Stimulated activated CD4-positive, alpha-beta T cell treated with anti-CD3 and anti-CD28 coated beads, Interleukin-1b, Interleukin-23, amount 100 ng/mL, for 1 hour (primary cell): ENCODE measurements around the gene FKBP3.
"Not testable (repeated sequence)": the region's sequence is repeated elsewhere in the genome, so short reads cannot be mapped to it uniquely, and the experiment has no call there.

Experiments
- DNase-seq, 2 donors: peaks; one replicate each; pipeline ENCODE4 v3.0.0-alpha.2; 2020; ENCODE audit warnings: low read depth in 2 of 2

The FKBP3 gene

GRCh38 chr14:45112896-45113781 lies 21.1 kb downstream of the FKBP3 start:
- no peak for DNase-seq

- no peak for DNase-seq
Measured at GRCh38 chr14:45104561-45104960, 29.7 kb downstream of the FKBP3 start.

- DNase-seq = no peak
Measured at GRCh38 chr14:45103806-45104205, 30.5 kb downstream of the FKBP3 start.

GRCh38 chr14:45096218-45096617 lies 38.1 kb downstream of the FKBP3 start:
- no peak for DNase-seq

- no peak for DNase-seq
Measured at GRCh38 chr14:45095143-45095542, 39.1 kb downstream of the FKBP3 start.

- no peak for DNase-seq
Measured at GRCh38 chr14:45094275-45094674, 40.0 kb downstream of the FKBP3 start.

GRCh38 chr14:45091710-45092109 lies 42.6 kb downstream of the FKBP3 start:
- no peak for DNase-seq

GRCh38 chr14:45089813-45090212 lies 44.5 kb downstream of the FKBP3 start:
- DNase-seq = no peak

GRCh38 chr14:45084946-45085346 lies 49.3 kb downstream of the FKBP3 start:
- no peak for DNase-seq

- DNase-seq = peak; percentile 90 to 91
Measured at GRCh38 chr14:45083976-45084722, 50.1 kb downstream of the FKBP3 start, which contains the start of gene PRPF39. Gene PRPF39 (plus strand): TSS chr14:45084116. CDS start chr14:45095240, 11,124 bp downstream.

GRCh38 chr14:45083617-45083975 lies 50.7 kb downstream of the FKBP3 start:
- DNase-seq = no peak

GRCh38 chr14:45082420-45082819 lies 51.9 kb downstream of the FKBP3 start:
- no peak for DNase-seq

- not testable (repeated sequence) for DNase-seq
Measured at GRCh38 chr14:45081096-45081495, 53.2 kb downstream of the FKBP3 start.

- DNase-seq = not testable (repeated sequence)
Measured at GRCh38 chr14:45080416-45080968, 53.8 kb downstream of the FKBP3 start.

GRCh38 chr14:45078323-45078722 lies 56.0 kb downstream of the FKBP3 start:
- DNase-seq = no peak

- DNase-seq = no peak
Measured at GRCh38 chr14:45073231-45073879, 60.9 kb downstream of the FKBP3 start.

GRCh38 chr14:45072126-45072525 lies 62.2 kb downstream of the FKBP3 start:
- no peak for DNase-seq

- no peak for DNase-seq
Measured at GRCh38 chr14:45070215-45070614, 64.1 kb downstream of the FKBP3 start.

GRCh38 chr14:45068396-45068795 lies 65.9 kb downstream of the FKBP3 start:
- DNase-seq = no peak

- DNase-seq = no peak
Measured at GRCh38 chr14:45066667-45067066, 67.6 kb downstream of the FKBP3 start.

- no peak for DNase-seq
Measured at GRCh38 chr14:45065956-45066355, 68.3 kb downstream of the FKBP3 start.
